Lower leg skin (tissue), 4 donors: ENCODE measurements around the gene ACTG2. TPM values are rescaled to one million over a fixed set of nuclear protein-coding genes. Genes with fewer than 3 reads are reported as not detected.

Source experiments
- DNase-seq, 2 donors: peaks; one replicate each; pipeline ENCODE4 v3.0.0-alpha.2; 2019; ENCODE audit warnings: low spot score in 2 of 2
- H3K4me3 ChIP-seq: fragments of 200-600 bp; sonication (generic); 2 replicates; pipeline ENCODE4 v1.5.1; 2017; ENCODE audit warnings: mild to moderate bottlenecking, low read depth; ENCODE audit not compliant: poor library complexity, severe bottlenecking
- POLR2A ChIP-seq, 2 donors: fragments of 450-650 bp; IDR thresholded peaks; one replicate each; pipeline ENCODE4 v1.6.1; 2016 to 2017; ENCODE audit warnings: antibody characterized with exemption in 2 of 2, mild to moderate bottlenecking in 1 of 2, moderate library complexity in 1 of 2
- WGBS, 2 donors: methylation state at CpG; one replicate each; pipeline ENCODE4 v1.1.5; 2018; 5-methylcytosine and 5-hydroxymethylcytosine counted together
- intact Hi-C: fragments of 100-400 bp; cut with DNase I; formaldehyde crosslinking; loops from one replicate; pipeline ENCODE4 v1.15.0; 2023; ENCODE audit warnings: low total_unique reads
- total RNA-seq, 4 donors: library from RNA; depleted of rRNA; stranded (reverse); fragments of >200 nt; gene quantifications; one replicate each; pipeline ENCODE4 v1.1.0, GENCODE V29; 2016
- TF ChIP-seq, protein P1 (sequence below), 3 donors: fragments of 450-650 bp; IDR thresholded peaks; one replicate each; pipeline ENCODE4 v1.5.1; 2016; ENCODE audit warnings: antibody characterized with exemption in 3 of 3, mild to moderate bottlenecking in 3 of 3, moderate library complexity in 2 of 3

Gene ACTG2
- total RNA-seq, 4 donors from 2014 or later: 4.9 to 75.4 (median 9.4) TPM

DNA sequence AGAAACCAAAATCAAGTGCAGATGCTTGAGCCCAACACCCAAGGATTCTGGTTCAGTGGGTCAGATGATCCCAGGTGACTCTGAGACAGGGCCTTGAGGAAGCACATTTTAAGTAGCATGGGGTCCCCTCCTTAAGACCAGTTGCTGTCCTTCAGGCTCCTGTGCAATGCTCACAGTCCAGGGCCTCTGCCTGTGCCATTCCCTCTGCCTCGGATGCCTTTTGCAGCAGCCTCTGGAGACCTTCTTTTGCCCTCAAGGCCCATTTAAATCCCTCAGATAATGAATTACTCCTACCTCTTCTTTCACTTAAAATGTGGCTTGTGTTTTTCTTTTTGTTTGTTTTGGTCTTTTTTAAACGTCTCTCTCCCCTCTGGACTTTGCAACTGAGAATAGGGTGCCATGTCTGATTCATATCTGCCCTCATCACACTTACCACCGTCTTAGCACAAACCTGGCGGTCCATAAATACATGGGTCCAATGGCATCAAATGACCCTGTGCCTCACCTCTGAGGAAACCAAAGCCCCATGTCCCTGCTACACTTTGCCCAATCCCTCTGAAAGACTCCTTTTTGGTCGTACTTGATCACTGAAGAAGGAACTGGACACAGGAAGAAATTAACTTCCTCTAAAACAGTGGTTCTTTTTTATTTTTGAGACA, 14.2 kb downstream of the ACTG2 start:
- peak in 1 of 2 donors; percentile 12 for DNase-seq
- 79 to 87% methylated on average over 5 of the region's 5 CpGs for WGBS, 2 donors
- intact Hi-C loops: no loop called here
- TF ChIP-seq POLR2A (IDR thresholded peaks at IDR 0.05): no peak
- TF ChIP-seq, protein P1, sequence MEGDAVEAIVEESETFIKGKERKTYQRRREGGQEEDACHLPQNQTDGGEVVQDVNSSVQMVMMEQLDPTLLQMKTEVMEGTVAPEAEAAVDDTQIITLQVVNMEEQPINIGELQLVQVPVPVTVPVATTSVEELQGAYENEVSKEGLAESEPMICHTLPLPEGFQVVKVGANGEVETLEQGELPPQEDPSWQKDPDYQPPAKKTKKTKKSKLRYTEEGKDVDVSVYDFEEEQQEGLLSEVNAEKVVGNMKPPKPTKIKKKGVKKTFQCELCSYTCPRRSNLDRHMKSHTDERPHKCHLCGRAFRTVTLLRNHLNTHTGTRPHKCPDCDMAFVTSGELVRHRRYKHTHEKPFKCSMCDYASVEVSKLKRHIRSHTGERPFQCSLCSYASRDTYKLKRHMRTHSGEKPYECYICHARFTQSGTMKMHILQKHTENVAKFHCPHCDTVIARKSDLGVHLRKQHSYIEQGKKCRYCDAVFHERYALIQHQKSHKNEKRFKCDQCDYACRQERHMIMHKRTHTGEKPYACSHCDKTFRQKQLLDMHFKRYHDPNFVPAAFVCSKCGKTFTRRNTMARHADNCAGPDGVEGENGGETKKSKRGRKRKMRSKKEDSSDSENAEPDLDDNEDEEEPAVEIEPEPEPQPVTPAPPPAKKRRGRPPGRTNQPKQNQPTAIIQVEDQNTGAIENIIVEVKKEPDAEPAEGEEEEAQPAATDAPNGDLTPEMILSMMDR (IDR thresholded peaks at IDR 0.05): no peak
- no peak overlapping the region for H3K4me3 ChIP-seq

GRCh38 chr2:73907840-73908452, 15.1 kb downstream of the ACTG2 start:
- intact Hi-C loops: no loop called here
- WGBS, 2 donors: 62 to 67% methylated on average over 5 of the region's 5 CpGs
- no peak for TF ChIP-seq POLR2A (IDR thresholded peaks at IDR 0.05)
- TF ChIP-seq, protein P1 (IDR thresholded peaks at IDR 0.05): no peak
- H3K4me3 ChIP-seq: no peak overlapping the region
- DNase-seq: peak in 1 of 2 donors; percentile 66

DNA sequence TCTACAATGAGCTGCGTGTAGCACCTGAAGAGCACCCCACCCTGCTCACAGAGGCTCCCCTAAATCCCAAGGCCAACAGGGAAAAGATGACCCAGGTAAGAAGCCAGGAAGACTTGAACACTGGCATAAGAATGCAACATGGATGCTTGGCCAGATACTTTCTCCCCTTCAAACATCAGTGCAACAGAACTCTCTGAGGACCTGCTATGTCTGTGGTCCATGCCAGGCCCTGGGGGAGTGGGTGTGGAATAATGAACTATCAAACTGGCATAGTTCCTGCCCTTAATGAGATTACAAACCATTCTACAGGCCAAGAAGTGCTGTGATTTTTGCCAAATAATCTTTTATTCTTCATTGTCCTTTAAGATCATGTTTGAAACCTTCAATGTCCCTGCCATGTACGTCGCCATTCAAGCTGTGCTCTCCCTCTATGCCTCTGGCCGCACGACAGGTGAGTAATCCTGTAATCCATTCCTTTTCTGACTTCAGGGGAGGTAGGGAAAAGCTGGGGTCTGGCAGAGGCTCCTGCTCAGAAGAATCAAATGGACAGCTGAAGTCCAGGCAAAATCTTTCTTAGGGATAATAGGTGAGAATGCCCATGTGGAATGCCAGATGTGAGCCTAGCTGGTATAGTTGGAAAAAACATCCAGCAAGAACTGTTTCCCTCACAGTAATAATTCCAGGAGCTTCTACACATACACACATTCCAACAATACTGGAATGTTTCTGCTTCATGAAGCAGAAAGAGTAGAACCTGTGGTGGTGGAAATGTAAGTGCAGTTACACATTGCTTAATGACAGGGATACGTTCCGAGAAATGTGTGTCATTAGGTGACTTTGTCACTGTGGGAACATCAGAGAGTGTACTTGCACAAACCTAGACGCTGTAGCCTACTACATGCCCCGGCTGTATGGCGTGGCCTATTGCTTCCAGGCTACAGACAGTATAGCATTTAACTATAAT, 16.2 kb downstream of the ACTG2 start:
- 60 to 62% methylated on average over 10 of the region's 10 CpGs for WGBS, 2 donors
- H3K4me3 ChIP-seq: no peak overlapping the region
- DNase-seq: peak in 1 of 2 donors; percentile 45
- intact Hi-C loops: no loop called here
- TF ChIP-seq, protein P1 (IDR thresholded peaks at IDR 0.05): no peak
- TF ChIP-seq POLR2A (IDR thresholded peaks at IDR 0.05): no peak

GRCh38 chr2:73910873-73911547, 18.2 kb downstream of the ACTG2 start:
- 71 to 72% methylated on average over 6 of the region's 6 CpGs for WGBS, 2 donors
- H3K4me3 ChIP-seq: no peak overlapping the region
- intact Hi-C loops: no loop called here
- peak in 1 of 2 donors; percentile 21 for DNase-seq
- no peak for TF ChIP-seq POLR2A (IDR thresholded peaks at IDR 0.05)
- TF ChIP-seq, protein P1 (IDR thresholded peaks at IDR 0.05): no peak

GRCh38 chr2:73911548-73912208, 18.9 kb downstream of the ACTG2 start:
- 82 to 84% methylated on average over 8 of the region's 8 CpGs for WGBS, 2 donors
- no peak overlapping the region for H3K4me3 ChIP-seq
- peak in 1 of 2 donors; percentile 12 for DNase-seq
- TF ChIP-seq, protein P1 (IDR thresholded peaks at IDR 0.05): no peak
- no peak for TF ChIP-seq POLR2A (IDR thresholded peaks at IDR 0.05)
- intact Hi-C loops: no loop called here
